Measurements from ENCODE around the gene DTWD2. TPM values are rescaled to one million over a fixed set of nuclear protein-coding genes. Genes with fewer than 3 reads are reported as not detected.
"Not testable (repeated sequence)": the region's sequence is repeated elsewhere in the genome, so short reads cannot be mapped to it uniquely, and the experiment has no call there.

Gene DTWD2
- total RNA-seq, 1 donor = 4.0 TPM

GRCh38 chr5:119017994-119018393, 29.6 kb upstream of the DTWD2 start:
- H3K9me3 ChIP-seq (ENCODE audit: low read depth, low read length) = no peaks in the 10 kb centered on the region
- H3K4me1 ChIP-seq (ENCODE audit: insufficient read depth, low read length) = peaks cover 54% of the 10 kb centered on the region
- no peaks in the 10 kb centered on the region for H3K27me3 ChIP-seq (ENCODE audit: insufficient read depth, low read length)
- no peak overlapping the region for H3K4me3 ChIP-seq (ENCODE audit: low read length)

- Histone ChIP-seq H3K4me1 (ENCODE audit: insufficient read depth, low read length) (peaks cover 37% of the 10 kb centered on the region), H3K27me3 (ENCODE audit: insufficient read depth, low read length) (no peaks in the 10 kb centered on the region), H3K4me3 (ENCODE audit: low read length) (no peak overlapping the region), H3K9me3 (ENCODE audit: low read depth, low read length) (no peaks in the 10 kb centered on the region)
Observed at GRCh38 chr5:119016125-119016774, 27.9 kb upstream of the DTWD2 start.

GRCh38 chr5:119011186-119011585, 22.8 kb upstream of the DTWD2 start:
- Histone ChIP-seq H3K4me1 (ENCODE audit: insufficient read depth, low read length) (peaks cover 4% of the 10 kb centered on the region), H3K9me3 (ENCODE audit: low read depth, low read length) (no peaks in the 10 kb centered on the region), H3K27me3 (ENCODE audit: insufficient read depth, low read length) (no peaks in the 10 kb centered on the region), H3K4me3 (ENCODE audit: low read length) (no peak overlapping the region)

- H3K4me3 ChIP-seq (ENCODE audit: low read length) = no peak overlapping the region
- H3K27me3 ChIP-seq (ENCODE audit: insufficient read depth, low read length) = no peaks in the 10 kb centered on the region
- H3K4me1 ChIP-seq (ENCODE audit: insufficient read depth, low read length) = no peaks in the 10 kb centered on the region
- no peaks in the 10 kb centered on the region for H3K9me3 ChIP-seq (ENCODE audit: low read depth, low read length)
Observed at GRCh38 chr5:119010206-119010605, 21.9 kb upstream of the DTWD2 start.

- no peak overlapping the region for H3K4me3 ChIP-seq (ENCODE audit: low read length)
- no peaks in the 10 kb centered on the region for H3K9me3 ChIP-seq (ENCODE audit: low read depth, low read length)
- no peaks in the 10 kb centered on the region for H3K4me1 ChIP-seq (ENCODE audit: insufficient read depth, low read length)
- no peaks in the 10 kb centered on the region for H3K27me3 ChIP-seq (ENCODE audit: insufficient read depth, low read length)
Observed at GRCh38 chr5:119009131-119009530, 20.8 kb upstream of the DTWD2 start.

- Histone ChIP-seq H3K27me3 (ENCODE audit: insufficient read depth, low read length) (no peaks in the 10 kb centered on the region), H3K4me3 (ENCODE audit: low read length) (no peak overlapping the region)
Observed at GRCh38 chr5:118999696-119000095, 11.3 kb upstream of the DTWD2 start.

GRCh38 chr5:118998861-118999260, 10.5 kb upstream of the DTWD2 start:
- not testable (repeated sequence) for H3K4me3 ChIP-seq (ENCODE audit: low read length); H3K4me1 ChIP-seq (ENCODE audit: insufficient read depth, low read length); H3K27me3 ChIP-seq (ENCODE audit: insufficient read depth, low read length)
- H3K9me3 ChIP-seq (ENCODE audit: low read depth, low read length) = peaks cover 32% of the 10 kb centered on the region

More at GRCh38 chr5:118999696-119000095, 11.3 kb upstream of the DTWD2 start:
- H3K9me3 ChIP-seq (ENCODE audit: low read depth, low read length) = peaks cover 32% of the 10 kb centered on the region
- no peaks in the 10 kb centered on the region for H3K4me1 ChIP-seq (ENCODE audit: insufficient read depth, low read length)

- no peak overlapping the region for H3K4me3 ChIP-seq (ENCODE audit: low read length)
- H3K9me3 ChIP-seq (ENCODE audit: low read depth, low read length) = peaks cover 32% of the 10 kb centered on the region
- no peaks in the 10 kb centered on the region for H3K4me1 ChIP-seq (ENCODE audit: insufficient read depth, low read length)
- H3K27me3 ChIP-seq (ENCODE audit: insufficient read depth, low read length) = no peaks in the 10 kb centered on the region
Observed at GRCh38 chr5:118996098-118996497, 7.8 kb upstream of the DTWD2 start.

- H3K4me1 ChIP-seq (ENCODE audit: insufficient read depth, low read length) = no peaks in the 10 kb centered on the region
- H3K9me3 ChIP-seq (ENCODE audit: low read depth, low read length) = peaks cover 21% of the 10 kb centered on the region
- no peaks in the 10 kb centered on the region for H3K27me3 ChIP-seq (ENCODE audit: insufficient read depth, low read length)
- H3K4me3 ChIP-seq (ENCODE audit: low read length) = no peak overlapping the region
Observed at GRCh38 chr5:118994595-118994994, 6.2 kb upstream of the DTWD2 start.

- H3K4me3 ChIP-seq (ENCODE audit: low read length); H3K27me3 ChIP-seq (ENCODE audit: insufficient read depth, low read length); H3K4me1 ChIP-seq (ENCODE audit: insufficient read depth, low read length): not testable (repeated sequence)
- H3K9me3 ChIP-seq (ENCODE audit: low read depth, low read length) = peaks cover 20% of the 10 kb centered on the region
Observed at GRCh38 chr5:118993118-118993517, 4.8 kb upstream of the DTWD2 start.

GRCh38 chr5:118992055-118992454, 3.7 kb upstream of the DTWD2 start:
- H3K4me3 ChIP-seq (ENCODE audit: low read length); H3K27me3 ChIP-seq (ENCODE audit: insufficient read depth, low read length): not testable (repeated sequence)
- H3K4me1 ChIP-seq (ENCODE audit: insufficient read depth, low read length) = peaks cover 13% of the 10 kb centered on the region
- H3K9me3 ChIP-seq (ENCODE audit: low read depth, low read length) = peaks cover 17% of the 10 kb centered on the region

- Histone ChIP-seq H3K4me3 (ENCODE audit: low read length) (no peak overlapping the region), H3K9me3 (ENCODE audit: low read depth, low read length) (peaks cover 2% of the 10 kb centered on the region), H3K27me3 (ENCODE audit: insufficient read depth, low read length) (no peaks in the 10 kb centered on the region), H3K4me1 (ENCODE audit: insufficient read depth, low read length) (peaks cover 13% of the 10 kb centered on the region)
Observed at GRCh38 chr5:118990582-118990981, 2.2 kb upstream of the DTWD2 start.

GRCh38 chr5:118989816-118990215, 1.5 kb upstream of the DTWD2 start:
- no peaks in the 10 kb centered on the region for H3K27me3 ChIP-seq (ENCODE audit: insufficient read depth, low read length)
- H3K4me3 ChIP-seq (ENCODE audit: low read length) = no peak overlapping the region

GRCh38 chr5:118988866-118989180, 476 bp upstream of the DTWD2 start:
- Histone ChIP-seq H3K9me3 (ENCODE audit: low read depth, low read length) (no peaks in the 10 kb centered on the region), H3K27me3 (ENCODE audit: insufficient read depth, low read length) (no peaks in the 10 kb centered on the region), H3K4me1 (ENCODE audit: insufficient read depth, low read length) (peaks cover 13% of the 10 kb centered on the region), H3K4me3 (ENCODE audit: low read length) (peak overlapping the region; percentile 73)

More at GRCh38 chr5:118989816-118990215, 1.5 kb upstream of the DTWD2 start:
- peaks cover 13% of the 10 kb centered on the region for H3K4me1 ChIP-seq (ENCODE audit: insufficient read depth, low read length)
- no peaks in the 10 kb centered on the region for H3K9me3 ChIP-seq (ENCODE audit: low read depth, low read length)

GRCh38 chr5:118984602-118985001, 3.7 kb downstream of the DTWD2 start:
- Histone ChIP-seq H3K9me3 (ENCODE audit: low read depth, low read length) (no peaks in the 10 kb centered on the region), H3K27me3 (ENCODE audit: insufficient read depth, low read length) (no peaks in the 10 kb centered on the region), H3K4me1 (ENCODE audit: insufficient read depth, low read length) (peaks cover 13% of the 10 kb centered on the region), H3K4me3 (ENCODE audit: low read length) (no peak overlapping the region)

GRCh38 chr5:118981783-118982182, 6.6 kb downstream of the DTWD2 start:
- Histone ChIP-seq H3K4me3 (ENCODE audit: low read length) (no peak overlapping the region), H3K4me1 (ENCODE audit: insufficient read depth, low read length) (no peaks in the 10 kb centered on the region), H3K9me3 (ENCODE audit: low read depth, low read length) (no peaks in the 10 kb centered on the region), H3K27me3 (ENCODE audit: insufficient read depth, low read length) (no peaks in the 10 kb centered on the region)

Measured in mononuclear cell (primary cell).